NK-92 (cell line): ENCODE data around the gene MITF.
"Not testable (repeated sequence)": the region's sequence is repeated elsewhere in the genome, so short reads cannot be mapped to it uniquely, and the experiment has no call there.

Experiments used
- DNase-seq: peaks from one replicate; lab custom pipeline; 2025; ENCODE audit not compliant: unreplicated experiment; lab: John Stamatoyannopoulos, UW

MITF gene

GRCh38 chr3:69785769-69786320, 46.6 kb downstream of the MITF start:
- no peak for DNase-seq

GRCh38 chr3:69786854-69787253, 47.6 kb downstream of the MITF start:
- no peak for DNase-seq

GRCh38 chr3:69787436-69788168, 48.3 kb downstream of the MITF start:
- DNase-seq = no peak

GRCh38 chr3:69791106-69791505, 51.8 kb downstream of the MITF start:
- no peak for DNase-seq

GRCh38 chr3:69791919-69792399, 52.7 kb downstream of the MITF start:
- no peak for DNase-seq

- DNase-seq = not testable (repeated sequence)
These were observed 56.9 kb downstream of the MITF start for GRCh38 chr3:69796126-69796525.

GRCh38 chr3:69803681-69804270, 64.5 kb downstream of the MITF start:
- no peak for DNase-seq

- no peak for DNase-seq
These were observed 66.2 kb downstream of the MITF start for GRCh38 chr3:69805491-69805890.

- DNase-seq = no peak
These were observed 67.6 kb downstream of the MITF start for GRCh38 chr3:69806735-69807438.

- DNase-seq = no peak
These were observed 68.4 kb downstream of the MITF start for GRCh38 chr3:69807674-69808073.

GRCh38 chr3:69809076-69809835, 70.0 kb downstream of the MITF start:
- DNase-seq = no peak

GRCh38 chr3:69811452-69812401, 72.5 kb downstream of the MITF start:
- no peak for DNase-seq

GRCh38 chr3:69815970-69816369, 76.7 kb downstream of the MITF start:
- no peak for DNase-seq

- no peak for DNase-seq
These were observed 78.7 kb downstream of the MITF start for GRCh38 chr3:69817988-69818387.

GRCh38 chr3:69819282-69819681, 80.0 kb downstream of the MITF start:
- no peak for DNase-seq

- DNase-seq = no peak
These were observed 81.9 kb downstream of the MITF start for GRCh38 chr3:69821133-69821532.

GRCh38 chr3:69823743-69824142, 84.5 kb downstream of the MITF start:
- no peak for DNase-seq

GRCh38 chr3:69825446-69825845, 86.2 kb downstream of the MITF start:
- DNase-seq = no peak

GRCh38 chr3:69827127-69827526, 87.9 kb downstream of the MITF start:
- DNase-seq = no peak

- DNase-seq = no peak
These were observed 89.6 kb downstream of the MITF start for GRCh38 chr3:69828817-69829216.
